ENCODE measurements around the gene N4BP2. TPM values are rescaled to one million over a fixed set of nuclear protein-coding genes. Genes with fewer than 3 reads are reported as not detected.

The N4BP2 gene
- total and polyA plus RNA-seq, 2 of the 8 experiments (the other 6 are each of a cell fraction or from before 2014, with no cell fraction given): 4.4 to 44.7 TPM

DNA sequence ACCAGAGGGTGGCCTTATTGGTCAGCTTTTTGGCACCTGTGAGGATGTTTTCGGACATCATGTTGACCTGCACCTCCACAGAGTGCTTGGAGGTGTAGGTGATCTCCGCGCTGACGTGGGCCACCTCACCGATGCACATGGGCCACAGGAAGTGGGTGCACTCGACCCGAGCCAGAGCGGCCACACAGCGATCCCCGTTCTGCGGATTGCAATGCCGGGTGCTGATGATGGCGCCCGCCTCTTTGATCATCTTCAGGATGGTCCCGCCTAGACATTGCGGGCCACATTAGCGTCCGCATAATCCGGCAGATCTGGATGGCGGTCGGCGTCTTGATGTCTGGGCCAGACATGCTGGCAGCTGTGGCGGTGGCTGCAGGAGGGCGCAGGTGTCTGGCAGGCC, 12.9 kb upstream of the N4BP2 start (continued):
- TF ChIP-seq BRCA1 (IDR thresholded peaks at IDR 0.05; ENCODE audit: low read depth, low read length) (no peak), RNF2 (IDR thresholded peaks at IDR 0.05; ENCODE audit: borderline replicate concordance, low read depth, low read length, missing control alignments, poor library complexity, severe bottlenecking) (no peak), PHF8 (conservative IDR thresholded peaks at IDR 0.05; ENCODE audit: low read depth, low read length) (no peak), ZNF274 (IDR thresholded peaks at IDR 0.05; ENCODE audit: borderline replicate concordance, extremely low read depth, low read length) (no peak), SP4 (IDR thresholded peaks at IDR 0.05; ENCODE audit: low read length) (no peak), CBX8 (IDR thresholded peaks at IDR 0.05; ENCODE audit: borderline replicate concordance, low read depth, low read length) (no peak)
